GM12865 (cell line): ENCODE measurements around the gene ZNF493.

ENCODE experiments used
- DNase-seq: peaks from one replicate; pipeline ENCODE4 v3.0.0; 2010; ENCODE audit warnings: low read depth
- H3K4me3 ChIP-seq: 2 replicates; pipeline ENCODE4 v1.5.1; 2011; ENCODE audit warnings: mild to moderate bottlenecking, low read depth, low read length, control low read depth
- TF ChIP-seq, protein P1 (sequence below): IDR thresholded peaks from 2 replicates; pipeline ENCODE4 v1.5.1; 2011; ENCODE audit warnings: low read length, control low read depth, low read depth, inconsistent platforms; ENCODE audit not compliant: insufficient read depth; ENCODE audit errors: missing control alignments

Gene ZNF493

DNA sequence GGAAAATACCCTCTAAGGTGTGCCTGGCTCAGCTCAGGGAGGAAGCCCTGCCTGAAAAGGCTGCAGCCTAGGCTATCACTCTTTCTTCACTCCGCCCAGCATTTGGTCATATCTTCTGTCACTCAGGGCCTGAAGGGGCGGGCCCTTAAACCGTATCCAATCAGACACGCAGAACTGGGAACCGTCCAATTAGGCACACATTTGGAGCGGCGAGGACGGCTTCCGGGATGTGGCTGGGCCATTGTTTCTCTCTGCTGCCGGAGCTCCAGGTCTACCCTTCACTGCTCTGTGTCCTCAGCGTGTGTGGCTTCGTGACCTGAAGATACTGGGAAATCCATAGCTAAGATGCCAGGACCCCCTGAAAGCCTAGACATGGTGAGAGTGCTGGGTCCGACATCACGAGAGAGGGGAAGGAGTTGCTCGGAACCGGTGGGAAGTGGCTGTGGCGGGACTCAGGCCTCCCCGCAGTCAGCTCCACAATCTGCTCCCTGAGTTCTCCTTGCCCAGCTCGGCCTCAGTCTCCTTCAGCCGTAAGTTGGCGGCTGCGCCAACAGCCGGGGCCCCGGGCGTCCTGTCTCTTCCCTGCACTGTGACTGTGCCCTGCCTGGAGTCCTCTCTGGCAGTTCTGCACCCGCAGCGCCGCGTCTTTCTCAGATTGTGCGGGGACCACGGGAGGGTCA lies at the start of gene ZNF493:
ZNF493 (plus strand) TSS at position 241 of the 680 bp plus-strand sequence; CDS start at position 346, 105 bp downstream.
- H3K4me3 ChIP-seq, result peak within 1 kb of the TSS; percentile 63
- DNase-seq, result peak; percentile 93
- TF ChIP-seq, protein P1, sequence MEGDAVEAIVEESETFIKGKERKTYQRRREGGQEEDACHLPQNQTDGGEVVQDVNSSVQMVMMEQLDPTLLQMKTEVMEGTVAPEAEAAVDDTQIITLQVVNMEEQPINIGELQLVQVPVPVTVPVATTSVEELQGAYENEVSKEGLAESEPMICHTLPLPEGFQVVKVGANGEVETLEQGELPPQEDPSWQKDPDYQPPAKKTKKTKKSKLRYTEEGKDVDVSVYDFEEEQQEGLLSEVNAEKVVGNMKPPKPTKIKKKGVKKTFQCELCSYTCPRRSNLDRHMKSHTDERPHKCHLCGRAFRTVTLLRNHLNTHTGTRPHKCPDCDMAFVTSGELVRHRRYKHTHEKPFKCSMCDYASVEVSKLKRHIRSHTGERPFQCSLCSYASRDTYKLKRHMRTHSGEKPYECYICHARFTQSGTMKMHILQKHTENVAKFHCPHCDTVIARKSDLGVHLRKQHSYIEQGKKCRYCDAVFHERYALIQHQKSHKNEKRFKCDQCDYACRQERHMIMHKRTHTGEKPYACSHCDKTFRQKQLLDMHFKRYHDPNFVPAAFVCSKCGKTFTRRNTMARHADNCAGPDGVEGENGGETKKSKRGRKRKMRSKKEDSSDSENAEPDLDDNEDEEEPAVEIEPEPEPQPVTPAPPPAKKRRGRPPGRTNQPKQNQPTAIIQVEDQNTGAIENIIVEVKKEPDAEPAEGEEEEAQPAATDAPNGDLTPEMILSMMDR, result no peak

DNA sequence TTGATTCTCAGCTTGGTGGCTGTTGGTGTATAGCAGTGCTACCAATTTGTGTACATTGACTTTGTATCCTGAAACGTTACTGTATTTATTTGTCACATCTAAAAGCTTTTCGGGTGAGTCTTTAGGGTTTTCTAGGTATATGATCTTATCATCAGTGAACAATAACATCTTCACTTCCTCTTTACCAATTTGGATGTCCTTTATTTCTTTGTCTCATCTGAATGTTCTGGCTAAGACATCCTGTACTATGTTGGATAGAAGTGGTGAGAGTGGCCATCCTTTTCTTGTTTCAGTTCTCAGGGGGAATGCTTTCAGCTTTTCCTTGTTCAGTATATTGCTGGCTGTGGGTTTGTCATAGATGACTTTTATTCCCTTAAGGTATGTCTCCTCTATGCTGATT lies 44.1 kb upstream of the ZNF493 start:
- DNase-seq, result no peak
- TF ChIP-seq, protein P1, result no peak
- no peak overlapping the region for H3K4me3 ChIP-seq

DNA sequence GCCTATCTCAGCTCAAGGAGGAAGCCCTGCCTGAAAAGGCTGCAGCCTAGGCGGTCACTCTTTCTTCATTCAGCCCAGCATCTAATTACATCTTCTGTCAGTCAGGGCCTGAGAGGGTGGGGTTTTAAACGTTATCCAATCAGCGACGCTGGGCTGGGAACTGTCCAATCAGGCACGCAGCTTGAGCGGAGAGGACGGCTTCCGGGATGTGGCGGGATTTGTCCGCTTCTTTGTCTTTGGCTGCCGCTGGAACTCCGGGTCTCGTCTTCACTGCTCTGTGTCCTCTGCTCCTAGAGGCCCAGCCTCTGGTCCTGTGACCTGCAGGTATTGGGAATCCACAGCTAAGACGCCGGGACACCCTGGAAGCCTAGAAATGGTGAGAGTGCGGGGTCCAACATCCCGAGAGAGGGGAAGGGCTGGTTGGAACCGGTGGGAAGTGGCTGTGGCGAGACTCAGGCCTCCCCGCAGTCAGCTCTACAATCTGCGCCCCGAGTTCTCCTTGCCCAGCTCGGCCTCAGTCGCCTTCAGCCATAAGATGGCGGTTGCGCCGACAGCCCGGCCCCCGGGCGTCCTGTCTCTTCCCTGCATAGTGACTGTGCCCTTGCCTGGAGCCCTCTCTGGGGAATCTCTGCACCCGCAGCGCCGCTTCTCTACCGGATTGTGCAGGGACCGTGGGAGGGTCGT lies 38.0 kb upstream of the ZNF493 start, which contains the start of gene ZNF738:
ZNF738 (plus strand) TSS at position 233 of the 684 bp plus-strand sequence; CDS start at position 374, 141 bp downstream.
- peak within 1 kb of the TSS; percentile 70 for H3K4me3 ChIP-seq
- peak; percentile 97 for DNase-seq
- TF ChIP-seq, protein P1, result no peak

DNA sequence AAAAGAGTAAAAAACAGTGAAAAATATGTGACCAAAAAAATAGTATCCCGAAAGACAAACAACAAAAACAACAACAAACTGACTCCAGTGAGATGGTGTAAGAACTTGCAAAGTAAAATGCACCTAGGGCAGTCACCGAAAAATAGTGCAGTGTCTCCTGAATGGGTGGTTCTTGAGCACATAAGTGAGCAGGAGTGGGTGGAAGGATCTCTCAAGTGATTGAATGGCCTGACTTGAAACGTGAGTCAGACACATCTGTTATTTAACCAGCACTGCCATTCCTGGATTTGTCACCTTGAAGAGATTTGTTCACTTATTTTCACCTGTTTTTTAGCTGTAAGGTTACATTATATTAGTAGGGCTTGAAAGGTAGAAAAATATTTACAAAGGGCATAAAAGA lies 34.6 kb upstream of the ZNF493 start:
- H3K4me3 ChIP-seq, result no peak overlapping the region
- TF ChIP-seq, protein P1, result no peak
- DNase-seq, result no peak

DNA sequence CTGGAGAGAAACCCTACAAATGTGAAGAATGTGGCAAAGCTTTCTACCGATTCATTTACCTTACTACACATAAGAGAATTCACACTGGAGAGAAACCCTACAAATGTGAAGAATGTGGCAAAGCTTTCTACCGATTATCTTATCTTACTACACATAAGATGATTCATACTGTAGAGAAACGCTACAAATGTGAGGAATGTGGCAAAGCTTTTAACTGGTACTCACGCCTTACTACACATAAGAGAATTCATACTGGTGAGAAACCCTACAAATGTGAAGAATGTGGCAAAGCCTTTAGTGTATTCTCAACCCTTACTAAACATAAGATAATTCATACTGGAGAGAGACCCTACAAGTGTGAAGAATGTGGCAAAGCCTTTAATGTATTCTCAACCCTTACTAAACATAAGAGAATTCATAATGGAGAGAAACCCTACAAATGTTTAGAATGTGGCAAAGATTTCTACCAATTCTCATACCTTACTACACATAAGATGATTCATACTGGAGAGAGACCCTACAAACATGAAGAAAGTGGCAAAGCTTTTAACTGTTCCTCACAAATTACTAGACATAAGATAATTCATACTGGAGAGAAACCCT lies 12.9 kb upstream of the ZNF493 start:
- TF ChIP-seq, protein P1, result no peak
- no peak overlapping the region for H3K4me3 ChIP-seq
- no peak for DNase-seq

DNA sequence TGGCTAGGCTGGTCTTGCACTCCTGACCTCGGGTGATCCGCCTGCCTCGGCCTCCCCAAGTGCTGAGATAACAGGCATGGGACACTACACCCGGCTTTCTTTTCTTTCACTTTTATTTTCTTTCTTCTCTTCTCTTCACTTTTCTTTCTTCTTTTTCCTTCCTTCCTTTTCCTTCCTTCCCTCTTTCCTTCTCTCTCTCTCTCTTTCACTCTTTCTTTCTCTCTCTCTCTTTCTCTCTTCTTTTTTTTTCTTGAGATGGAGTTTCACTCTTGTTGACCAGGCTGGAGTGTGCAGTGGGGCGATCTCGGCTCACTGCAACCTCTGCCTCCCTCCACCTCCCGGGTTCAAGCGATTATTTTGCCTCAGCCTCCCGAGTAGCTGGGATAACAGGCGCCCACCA lies 812 bp upstream of the ZNF493 start:
- H3K4me3 ChIP-seq, result no peak overlapping the region
- TF ChIP-seq, protein P1, result no peak
- DNase-seq, result no peak
